ENCODE measurements around the gene APOBEC4.

DNA sequence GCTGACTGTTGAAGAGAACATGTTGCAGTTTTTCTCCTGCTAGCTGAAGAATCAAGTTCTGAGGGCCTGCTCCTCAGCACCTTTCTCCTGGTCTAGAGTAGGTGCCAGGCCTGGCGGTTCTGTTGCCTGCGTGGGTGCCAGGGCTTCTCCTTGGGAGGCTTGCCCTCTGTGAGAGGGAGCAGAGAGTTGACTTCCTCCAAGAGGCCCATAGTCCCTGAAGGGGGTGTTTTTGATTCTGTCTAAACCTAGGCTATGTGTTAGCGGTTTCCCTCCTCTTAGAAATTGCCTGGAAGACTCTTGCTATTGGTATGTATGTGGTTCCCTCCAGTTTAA lies 312 bp upstream of the APOBEC4 start:
- TF ChIP-seq, protein P1, sequence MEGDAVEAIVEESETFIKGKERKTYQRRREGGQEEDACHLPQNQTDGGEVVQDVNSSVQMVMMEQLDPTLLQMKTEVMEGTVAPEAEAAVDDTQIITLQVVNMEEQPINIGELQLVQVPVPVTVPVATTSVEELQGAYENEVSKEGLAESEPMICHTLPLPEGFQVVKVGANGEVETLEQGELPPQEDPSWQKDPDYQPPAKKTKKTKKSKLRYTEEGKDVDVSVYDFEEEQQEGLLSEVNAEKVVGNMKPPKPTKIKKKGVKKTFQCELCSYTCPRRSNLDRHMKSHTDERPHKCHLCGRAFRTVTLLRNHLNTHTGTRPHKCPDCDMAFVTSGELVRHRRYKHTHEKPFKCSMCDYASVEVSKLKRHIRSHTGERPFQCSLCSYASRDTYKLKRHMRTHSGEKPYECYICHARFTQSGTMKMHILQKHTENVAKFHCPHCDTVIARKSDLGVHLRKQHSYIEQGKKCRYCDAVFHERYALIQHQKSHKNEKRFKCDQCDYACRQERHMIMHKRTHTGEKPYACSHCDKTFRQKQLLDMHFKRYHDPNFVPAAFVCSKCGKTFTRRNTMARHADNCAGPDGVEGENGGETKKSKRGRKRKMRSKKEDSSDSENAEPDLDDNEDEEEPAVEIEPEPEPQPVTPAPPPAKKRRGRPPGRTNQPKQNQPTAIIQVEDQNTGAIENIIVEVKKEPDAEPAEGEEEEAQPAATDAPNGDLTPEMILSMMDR (conservative IDR thresholded peaks at IDR 0.05 in 1 of 2, IDR thresholded peaks at IDR 0.05 in 1 of 2; ENCODE audit: extremely low read depth in 1 of 2, insufficient read depth in 1 of 2, low read depth in 1 of 2, low read length in 2 of 2) = no peak
- no peak for TF ChIP-seq EZH2 (IDR thresholded peaks at IDR 0.05; ENCODE audit: borderline replicate concordance, low read length)

Measured in mammary epithelial cell (primary cell).